ENCODE results near the gene GSG1L. TPM values are rescaled to one million over a fixed set of nuclear protein-coding genes. Genes with fewer than 3 reads are reported as not detected.

GSG1L gene
- total and polyA plus RNA-seq, 4 donors = 0.14 to 1.3 (median 0.24) TPM

DNA sequence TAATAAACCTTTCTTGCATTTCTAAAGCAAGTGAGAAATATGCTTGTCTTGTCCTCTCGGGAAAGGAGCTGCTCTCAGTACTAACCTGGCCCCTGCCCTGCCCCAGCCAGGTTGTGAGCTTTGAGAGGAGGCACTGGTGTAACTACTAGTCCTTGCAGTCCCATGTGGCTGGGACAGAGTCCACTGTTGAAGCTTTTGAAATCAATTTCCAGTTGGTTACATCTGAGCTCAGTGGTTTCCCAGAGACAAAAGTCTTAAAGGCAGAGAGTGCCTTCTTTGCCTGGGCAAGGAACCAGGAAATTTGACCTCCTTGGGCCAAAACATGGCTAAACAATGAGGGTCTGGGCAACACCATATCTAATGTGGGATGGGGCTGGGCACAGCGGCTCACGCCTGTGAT, 48.7 kb downstream of the GSG1L start:
- H3K9ac ChIP-seq (ENCODE audit: insufficient read depth in 1 of 2, low read length in 2 of 2) = no peak overlapping the region
- no peak for ATAC-seq (ENCODE audit: insufficient read depth, low FRiP score)
- H3K9me3 ChIP-seq (ENCODE audit: control insufficient read depth in 4 of 4, insufficient read depth in 3 of 4, low read length in 3 of 4) = peaks cover 0 to 14% (median 0%) of the 10 kb centered on the region in 4 donors
- TF ChIP-seq, protein P1, sequence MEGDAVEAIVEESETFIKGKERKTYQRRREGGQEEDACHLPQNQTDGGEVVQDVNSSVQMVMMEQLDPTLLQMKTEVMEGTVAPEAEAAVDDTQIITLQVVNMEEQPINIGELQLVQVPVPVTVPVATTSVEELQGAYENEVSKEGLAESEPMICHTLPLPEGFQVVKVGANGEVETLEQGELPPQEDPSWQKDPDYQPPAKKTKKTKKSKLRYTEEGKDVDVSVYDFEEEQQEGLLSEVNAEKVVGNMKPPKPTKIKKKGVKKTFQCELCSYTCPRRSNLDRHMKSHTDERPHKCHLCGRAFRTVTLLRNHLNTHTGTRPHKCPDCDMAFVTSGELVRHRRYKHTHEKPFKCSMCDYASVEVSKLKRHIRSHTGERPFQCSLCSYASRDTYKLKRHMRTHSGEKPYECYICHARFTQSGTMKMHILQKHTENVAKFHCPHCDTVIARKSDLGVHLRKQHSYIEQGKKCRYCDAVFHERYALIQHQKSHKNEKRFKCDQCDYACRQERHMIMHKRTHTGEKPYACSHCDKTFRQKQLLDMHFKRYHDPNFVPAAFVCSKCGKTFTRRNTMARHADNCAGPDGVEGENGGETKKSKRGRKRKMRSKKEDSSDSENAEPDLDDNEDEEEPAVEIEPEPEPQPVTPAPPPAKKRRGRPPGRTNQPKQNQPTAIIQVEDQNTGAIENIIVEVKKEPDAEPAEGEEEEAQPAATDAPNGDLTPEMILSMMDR (IDR thresholded peaks at IDR 0.05; ENCODE audit: control extremely low read depth, extremely low read depth) = no peak
- H3K27ac ChIP-seq (ENCODE audit: low read depth in 1 of 2, low read length in 1 of 2) = no peak overlapping the region
- DNase-seq = no peak
- H3K4me1 ChIP-seq (ENCODE audit: control insufficient read depth in 5 of 5, insufficient read depth in 5 of 5, low read length in 5 of 5) = no peaks in the 10 kb centered on the region
- WGBS, 2 donors = 76 to 87% methylated on average over 3 of the region's 3 CpGs
- H3K4me3 ChIP-seq = no peak overlapping the region
- no peaks in the 10 kb centered on the region for H3K27me3 ChIP-seq (ENCODE audit: control insufficient read depth in 3 of 3, insufficient read depth in 3 of 3, low read length in 2 of 3)
- no peaks in the 10 kb centered on the region for H3K36me3 ChIP-seq (ENCODE audit: control insufficient read depth in 4 of 4, insufficient read depth in 4 of 4, low read length in 4 of 4)

DNA sequence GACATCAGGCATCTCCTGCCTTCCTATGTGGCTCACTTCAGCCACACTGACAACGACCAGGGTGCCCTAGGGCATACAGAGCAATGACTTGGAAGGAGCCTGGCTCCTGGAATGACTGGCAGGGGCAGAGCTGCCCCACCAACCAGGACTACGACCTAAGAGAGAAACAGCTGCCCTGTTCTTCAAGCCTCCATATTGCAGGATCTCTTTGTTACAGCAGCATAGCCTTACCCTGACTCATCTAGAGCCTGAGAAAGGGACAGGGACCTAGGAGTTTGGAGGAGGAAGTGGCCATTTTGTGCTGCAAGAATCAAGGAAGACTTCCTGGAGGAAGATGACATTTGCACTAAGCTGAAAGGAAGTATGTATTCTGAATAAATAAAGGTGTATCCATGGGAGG, 49.6 kb downstream of the GSG1L start:
- WGBS, 2 donors = 75 to 78% methylated on average over 2 of the region's 2 CpGs
- ATAC-seq (ENCODE audit: insufficient read depth, low FRiP score) (no peak), DNase-seq (no peak)
- H3K27me3 ChIP-seq (ENCODE audit: control insufficient read depth in 3 of 3, insufficient read depth in 3 of 3, low read length in 2 of 3) = no peaks in the 10 kb centered on the region
- H3K4me3 ChIP-seq = no peak overlapping the region
- peaks cover 0 to 11% (median 0%) of the 10 kb centered on the region in 4 donors for H3K9me3 ChIP-seq (ENCODE audit: control insufficient read depth in 4 of 4, insufficient read depth in 3 of 4, low read length in 3 of 4)
- no peaks in the 10 kb centered on the region for H3K36me3 ChIP-seq (ENCODE audit: control insufficient read depth in 4 of 4, insufficient read depth in 4 of 4, low read length in 4 of 4)
- H3K4me1 ChIP-seq (ENCODE audit: control insufficient read depth in 5 of 5, insufficient read depth in 5 of 5, low read length in 5 of 5) = no peaks in the 10 kb centered on the region
- TF ChIP-seq, protein P1 (IDR thresholded peaks at IDR 0.05; ENCODE audit: control extremely low read depth, extremely low read depth) = no peak
- no peak overlapping the region for H3K9ac ChIP-seq (ENCODE audit: insufficient read depth in 1 of 2, low read length in 2 of 2)
- no peak overlapping the region for H3K27ac ChIP-seq (ENCODE audit: low read depth in 1 of 2, low read length in 1 of 2)

DNA sequence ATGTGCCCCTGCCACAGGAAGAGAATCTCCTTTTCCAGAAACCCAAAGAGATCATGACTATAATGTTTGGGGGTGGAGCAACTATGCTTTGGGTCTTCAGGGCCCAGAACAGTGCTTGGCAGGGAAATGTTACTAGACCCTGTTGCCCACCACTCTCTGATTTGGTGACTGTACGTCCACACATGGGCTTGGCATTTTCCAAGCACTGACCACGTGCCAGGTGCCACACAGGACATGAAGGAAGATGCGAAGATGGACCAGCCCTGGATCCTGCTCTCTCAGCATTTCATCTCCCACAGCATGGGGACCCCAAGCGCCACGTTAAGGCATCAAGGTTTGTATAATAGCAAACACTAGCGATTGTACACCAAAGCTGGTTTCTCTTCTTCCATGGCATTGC, 50.1 kb downstream of the GSG1L start:
- Histone ChIP-seq H3K4me1 (ENCODE audit: control insufficient read depth in 5 of 5, insufficient read depth in 5 of 5, low read length in 5 of 5) (no peaks in the 10 kb centered on the region), H3K27me3 (ENCODE audit: control insufficient read depth in 3 of 3, insufficient read depth in 3 of 3, low read length in 2 of 3) (no peaks in the 10 kb centered on the region), H3K9me3 (ENCODE audit: control insufficient read depth in 4 of 4, insufficient read depth in 3 of 4, low read length in 3 of 4) (peaks cover 0 to 7% (median 0%) of the 10 kb centered on the region in 4 donors), H3K36me3 (ENCODE audit: control insufficient read depth in 4 of 4, insufficient read depth in 4 of 4, low read length in 4 of 4) (no peaks in the 10 kb centered on the region), H3K9ac (ENCODE audit: insufficient read depth in 1 of 2, low read length in 2 of 2) (no peak overlapping the region), H3K27ac (ENCODE audit: low read depth in 1 of 2, low read length in 1 of 2) (no peak overlapping the region), H3K4me3 (no peak overlapping the region)
- no peak for ATAC-seq (ENCODE audit: insufficient read depth, low FRiP score)
- 72 to 83% methylated on average over 6 of the region's 6 CpGs for WGBS, 2 donors
- TF ChIP-seq, protein P1 (IDR thresholded peaks at IDR 0.05; ENCODE audit: control extremely low read depth, extremely low read depth) = no peak
- no peak for DNase-seq

DNA sequence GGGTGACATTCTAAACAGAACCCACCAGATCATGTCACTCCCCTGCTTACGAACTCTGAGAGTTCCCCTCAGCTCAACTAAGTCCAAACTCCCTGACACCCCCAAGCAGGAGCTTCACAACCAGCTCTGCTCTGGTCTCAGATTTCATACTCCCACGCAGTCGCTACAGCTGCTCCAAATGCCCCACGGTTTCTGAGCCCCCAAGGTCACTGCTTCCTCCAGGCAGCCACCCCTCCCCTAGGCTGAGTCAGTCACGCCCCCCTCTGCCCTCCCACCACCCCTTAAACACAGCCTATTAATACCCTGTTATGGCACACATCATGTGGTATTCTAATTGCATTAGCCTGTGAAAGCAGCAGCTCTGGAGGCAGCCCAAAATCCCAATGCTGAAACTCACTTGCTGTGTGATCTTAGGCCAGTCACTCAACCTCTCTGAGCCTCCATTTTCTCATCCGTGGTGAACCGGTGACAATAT, 51.5 kb downstream of the GSG1L start:
- Histone ChIP-seq H3K4me3 (no peak overlapping the region), H3K9ac (ENCODE audit: insufficient read depth in 1 of 2, low read length in 2 of 2) (no peak overlapping the region), H3K27ac (ENCODE audit: low read depth in 1 of 2, low read length in 1 of 2) (no peak overlapping the region), H3K36me3 (ENCODE audit: control insufficient read depth in 4 of 4, insufficient read depth in 4 of 4, low read length in 4 of 4) (no peaks in the 10 kb centered on the region), H3K27me3 (ENCODE audit: control insufficient read depth in 3 of 3, insufficient read depth in 3 of 3, low read length in 2 of 3) (no peaks in the 10 kb centered on the region), H3K9me3 (ENCODE audit: control insufficient read depth in 4 of 4, insufficient read depth in 3 of 4, low read length in 3 of 4) (peaks cover 0 to 4% (median 0%) of the 10 kb centered on the region in 4 donors), H3K4me1 (ENCODE audit: control insufficient read depth in 5 of 5, insufficient read depth in 5 of 5, low read length in 5 of 5) (no peaks in the 10 kb centered on the region)
- ATAC-seq (ENCODE audit: insufficient read depth, low FRiP score) (no peak), DNase-seq (peak in 1 of 3 donors; percentile 16)
- TF ChIP-seq, protein P1 (IDR thresholded peaks at IDR 0.05; ENCODE audit: control extremely low read depth, extremely low read depth) = no peak
- 50 to 69% methylated on average over 7 of the region's 7 CpGs for WGBS, 2 donors
